Central memory CD8-positive, alpha-beta T cell (primary cell): ENCODE measurements around the gene LAMA3.

Experiments used
- ATAC-seq: fragments of 150-1000 bp; cut with Tn5 transposase; replicated peaks from 2 replicates; pipeline ENCODE4 v1.10.0; 2022; ENCODE audit warnings: mild to moderate bottlenecking, moderate FRiP score, moderate number of reproducible peaks; ENCODE audit not compliant: poor library complexity, severe bottlenecking; ENCODE audit errors: extremely low read depth
- DNase-seq, 2 donors: peaks; one replicate each; pipeline ENCODE4 v3.0.0; 2021; ENCODE audit warnings: low spot score in 2 of 2
- H3K27ac Mint-ChIP-seq: one replicate; pipeline ENCODE4 v1.8.0; 2022; ENCODE audit warnings: low read depth, mild to moderate bottlenecking, moderate library complexity, mixed read lengths
- H3K27me3 Mint-ChIP-seq: one replicate; pipeline ENCODE4 v1.8.0; 2022; ENCODE audit warnings: mixed read lengths
- H3K36me3 Mint-ChIP-seq: one replicate; pipeline ENCODE4 v1.8.0; 2022; ENCODE audit warnings: mild to moderate bottlenecking, moderate library complexity, mixed read lengths; ENCODE audit not compliant: insufficient read depth
- H3K4me1 Mint-ChIP-seq: one replicate; pipeline ENCODE4 v1.8.0; 2022; ENCODE audit warnings: mixed read lengths
- H3K4me3 Mint-ChIP-seq: one replicate; pipeline ENCODE4 v1.8.0; 2022; ENCODE audit warnings: mild to moderate bottlenecking, moderate library complexity, mixed read lengths
- H3K9me3 Mint-ChIP-seq: one replicate; pipeline ENCODE4 v1.8.0; 2022; ENCODE audit warnings: mixed read lengths

The LAMA3 gene

GRCh38 chr18:23746851-23747250 is 57.6 kb downstream of the LAMA3 start:
- H3K27ac Mint-ChIP-seq = no peak overlapping the region
- ATAC-seq = no peak
- H3K27me3 Mint-ChIP-seq = peaks cover 64% of the 10 kb centered on the region
- DNase-seq = no peak
- H3K9me3 Mint-ChIP-seq = peaks cover 6% of the 10 kb centered on the region
- no peaks in the 10 kb centered on the region for H3K4me1 Mint-ChIP-seq
- no peak overlapping the region for H3K4me3 Mint-ChIP-seq
- H3K36me3 Mint-ChIP-seq = no peaks in the 10 kb centered on the region

GRCh38 chr18:23752363-23752762 is 63.1 kb downstream of the LAMA3 start:
- ATAC-seq = no peak
- Mint-ChIP-seq H3K27ac (no peak overlapping the region), H3K4me3 (no peak overlapping the region), H3K4me1 (no peaks in the 10 kb centered on the region), H3K36me3 (no peaks in the 10 kb centered on the region), H3K9me3 (peaks cover 6% of the 10 kb centered on the region), H3K27me3 (peaks cover 38% of the 10 kb centered on the region)
- no peak for DNase-seq

- ATAC-seq (no peak), DNase-seq (no peak)
- Mint-ChIP-seq H3K27ac (no peak overlapping the region), H3K36me3 (no peaks in the 10 kb centered on the region), H3K4me1 (no peaks in the 10 kb centered on the region), H3K27me3 (peaks cover 38% of the 10 kb centered on the region), H3K9me3 (peaks cover 6% of the 10 kb centered on the region), H3K4me3 (no peak overlapping the region)
Measured at GRCh38 chr18:23752796-23753195, 63.5 kb downstream of the LAMA3 start.

GRCh38 chr18:23756590-23757436 is 67.6 kb downstream of the LAMA3 start:
- no peak for ATAC-seq
- Mint-ChIP-seq H3K36me3 (no peaks in the 10 kb centered on the region), H3K27ac (no peak overlapping the region), H3K4me3 (no peak overlapping the region), H3K9me3 (no peaks in the 10 kb centered on the region), H3K27me3 (peaks cover 32% of the 10 kb centered on the region), H3K4me1 (no peaks in the 10 kb centered on the region)
- no peak for DNase-seq

- Mint-ChIP-seq H3K4me1 (no peaks in the 10 kb centered on the region), H3K9me3 (no peaks in the 10 kb centered on the region), H3K27ac (no peak overlapping the region), H3K36me3 (no peaks in the 10 kb centered on the region), H3K27me3 (peaks cover 29% of the 10 kb centered on the region), H3K4me3 (no peak overlapping the region)
- DNase-seq (no peak), ATAC-seq (no peak)
Measured at GRCh38 chr18:23757437-23757733, 68.1 kb downstream of the LAMA3 start.

GRCh38 chr18:23758281-23758680 is 69.0 kb downstream of the LAMA3 start:
- DNase-seq = no peak
- Mint-ChIP-seq H3K36me3 (no peaks in the 10 kb centered on the region), H3K27ac (no peak overlapping the region), H3K4me3 (no peak overlapping the region), H3K27me3 (peaks cover 32% of the 10 kb centered on the region), H3K9me3 (no peaks in the 10 kb centered on the region), H3K4me1 (no peaks in the 10 kb centered on the region)
- ATAC-seq = no peak

- Mint-ChIP-seq H3K36me3 (no peaks in the 10 kb centered on the region), H3K4me1 (no peaks in the 10 kb centered on the region)
Measured at GRCh38 chr18:23761941-23762340, 72.7 kb downstream of the LAMA3 start.

GRCh38 chr18:23763343-23763742 is 74.1 kb downstream of the LAMA3 start:
- peaks cover 66% of the 10 kb centered on the region for H3K27me3 Mint-ChIP-seq

More at GRCh38 chr18:23761941-23762340, 72.7 kb downstream of the LAMA3 start:
- Mint-ChIP-seq H3K27ac (no peak overlapping the region), H3K27me3 (peaks cover 68% of the 10 kb centered on the region), H3K4me3 (no peak overlapping the region), H3K9me3 (no peaks in the 10 kb centered on the region)
- DNase-seq (no peak), ATAC-seq (no peak)

GRCh38 chr18:23765931-23766330 is 76.7 kb downstream of the LAMA3 start:
- ATAC-seq = no peak
- H3K9me3 Mint-ChIP-seq = no peaks in the 10 kb centered on the region

More at GRCh38 chr18:23763343-23763742, 74.1 kb downstream of the LAMA3 start:
- ATAC-seq = no peak
- H3K4me1 Mint-ChIP-seq = no peaks in the 10 kb centered on the region
- H3K36me3 Mint-ChIP-seq = no peaks in the 10 kb centered on the region
- H3K9me3 Mint-ChIP-seq = no peaks in the 10 kb centered on the region
- DNase-seq = no peak
- no peak overlapping the region for H3K27ac Mint-ChIP-seq
- H3K4me3 Mint-ChIP-seq = no peak overlapping the region

GRCh38 chr18:23772327-23773024 is 83.2 kb downstream of the LAMA3 start:
- no peak for DNase-seq

More at GRCh38 chr18:23765931-23766330, 76.7 kb downstream of the LAMA3 start:
- H3K27me3 Mint-ChIP-seq = peaks cover 60% of the 10 kb centered on the region
- no peak overlapping the region for H3K27ac Mint-ChIP-seq
- H3K4me3 Mint-ChIP-seq = no peak overlapping the region
- no peaks in the 10 kb centered on the region for H3K36me3 Mint-ChIP-seq
- H3K4me1 Mint-ChIP-seq = no peaks in the 10 kb centered on the region
- DNase-seq = no peak

GRCh38 chr18:23776306-23776705 is 87.1 kb downstream of the LAMA3 start:
- Mint-ChIP-seq H3K36me3 (no peaks in the 10 kb centered on the region), H3K4me1 (no peaks in the 10 kb centered on the region), H3K27ac (no peak overlapping the region), H3K4me3 (no peak overlapping the region), H3K27me3 (no peaks in the 10 kb centered on the region), H3K9me3 (no peaks in the 10 kb centered on the region)
- DNase-seq = no peak
- no peak for ATAC-seq

More at GRCh38 chr18:23772327-23773024, 83.2 kb downstream of the LAMA3 start:
- Mint-ChIP-seq H3K27ac (no peak overlapping the region), H3K36me3 (no peaks in the 10 kb centered on the region), H3K4me1 (no peaks in the 10 kb centered on the region), H3K27me3 (peaks cover 16% of the 10 kb centered on the region), H3K4me3 (no peak overlapping the region), H3K9me3 (no peaks in the 10 kb centered on the region)
- no peak for ATAC-seq

- ATAC-seq (no peak), DNase-seq (no peak)
- Mint-ChIP-seq H3K36me3 (no peaks in the 10 kb centered on the region), H3K27me3 (peaks cover 11% of the 10 kb centered on the region), H3K4me3 (no peak overlapping the region), H3K9me3 (no peaks in the 10 kb centered on the region), H3K27ac (no peak overlapping the region), H3K4me1 (no peaks in the 10 kb centered on the region)
Measured at GRCh38 chr18:23778828-23779227, 89.6 kb downstream of the LAMA3 start.

- Mint-ChIP-seq H3K27ac (no peak overlapping the region), H3K9me3 (no peaks in the 10 kb centered on the region)
- no peak for ATAC-seq
Measured at GRCh38 chr18:23779696-23780303, 90.5 kb downstream of the LAMA3 start.

More at GRCh38 chr18:23779696-23780303, 90.5 kb downstream of the LAMA3 start:
- Mint-ChIP-seq H3K27me3 (peaks cover 20% of the 10 kb centered on the region), H3K36me3 (no peaks in the 10 kb centered on the region), H3K4me3 (no peak overlapping the region), H3K4me1 (no peaks in the 10 kb centered on the region)
- DNase-seq = no peak
